DMS79 (cell line): ENCODE data around the gene KANSL1L.
A peak's percentile ranks its signal among the peaks of the same experiment; 100 is the strongest.
"Not testable (repeated sequence)": the region's sequence is repeated elsewhere in the genome, so short reads cannot be mapped to it uniquely, and the experiment has no call there.

Source experiments
- DNase-seq: peaks from one replicate; lab custom pipeline; 2025; lab: John Stamatoyannopoulos, UW

Gene KANSL1L

GRCh38 chr2:210171309-210172218 lies at the start of gene KANSL1L:
Gene KANSL1L, minus strand, starts transcription at chr2:210171409. Its CDS starts 16,827 bp downstream, at chr2:210154582.
- DNase-seq, result peak; percentile 89

- no peak for DNase-seq
Observed at GRCh38 chr2:210215120-210215519, 43.9 kb upstream of the KANSL1L start.

GRCh38 chr2:210210185-210210584 lies 39.0 kb upstream of the KANSL1L start:
- no peak for DNase-seq

- DNase-seq, result no peak
Observed at GRCh38 chr2:210207929-210208328, 36.7 kb upstream of the KANSL1L start.

GRCh38 chr2:210203558-210203957 lies 32.3 kb upstream of the KANSL1L start:
- no peak for DNase-seq

- no peak for DNase-seq
Observed at GRCh38 chr2:210203147-210203546, 31.9 kb upstream of the KANSL1L start.

- peak; percentile 16 for DNase-seq
Observed at GRCh38 chr2:210199854-210200253, 28.6 kb upstream of the KANSL1L start.

GRCh38 chr2:210199186-210199765 lies 28.1 kb upstream of the KANSL1L start:
- DNase-seq, result peak; percentile 12

GRCh38 chr2:210198326-210198725 lies 27.1 kb upstream of the KANSL1L start:
- DNase-seq, result no peak

- no peak for DNase-seq
Observed at GRCh38 chr2:210197720-210198119, 26.5 kb upstream of the KANSL1L start.

GRCh38 chr2:210195101-210195852 lies 24.1 kb upstream of the KANSL1L start:
- DNase-seq, result peak; percentile 21

- DNase-seq, result no peak
Observed at GRCh38 chr2:210190345-210190744, 19.1 kb upstream of the KANSL1L start.

- DNase-seq, result no peak
Observed at GRCh38 chr2:210189452-210190138, 18.4 kb upstream of the KANSL1L start.

GRCh38 chr2:210188755-210189154 lies 17.5 kb upstream of the KANSL1L start:
- DNase-seq, result no peak

GRCh38 chr2:210188190-210188589 lies 17.0 kb upstream of the KANSL1L start:
- no peak for DNase-seq

GRCh38 chr2:210183936-210184335 lies 12.7 kb upstream of the KANSL1L start:
- not testable (repeated sequence) for DNase-seq

- DNase-seq, result not testable (repeated sequence)
Observed at GRCh38 chr2:210181606-210182088, 10.4 kb upstream of the KANSL1L start.

- not testable (repeated sequence) for DNase-seq
Observed at GRCh38 chr2:210181033-210181605, 9.9 kb upstream of the KANSL1L start.

- DNase-seq, result no peak
Observed at GRCh38 chr2:210180477-210180876, 9.3 kb upstream of the KANSL1L start.

GRCh38 chr2:210179351-210179990 lies 8.3 kb upstream of the KANSL1L start:
- no peak for DNase-seq

- DNase-seq, result no peak
Observed at GRCh38 chr2:210177769-210178168, 6.6 kb upstream of the KANSL1L start.
